Measurements from ENCODE around the gene CPNE4.

The CPNE4 gene

DNA sequence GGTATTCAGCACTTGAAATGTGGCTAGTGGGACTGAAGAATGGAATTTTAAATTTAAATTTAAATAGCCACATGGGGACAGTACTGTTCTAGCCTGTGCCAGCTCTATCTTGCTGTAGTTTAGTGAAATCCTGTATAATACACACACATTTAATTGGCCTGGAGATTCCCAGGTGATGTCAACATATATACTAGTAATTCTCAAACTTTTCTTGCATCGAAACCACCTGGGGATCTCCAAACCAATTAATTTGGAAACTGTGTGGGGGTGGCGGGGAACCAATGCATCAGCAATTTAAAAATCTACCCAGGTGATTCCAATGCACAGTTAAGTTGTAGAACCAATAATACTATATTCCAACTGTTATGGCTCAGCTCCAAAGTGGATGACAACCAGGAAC is 303.1 kb downstream of the CPNE4 start:
- POLR2A ChIA-PET: no interaction called here
- TF ChIP-seq, protein P1, sequence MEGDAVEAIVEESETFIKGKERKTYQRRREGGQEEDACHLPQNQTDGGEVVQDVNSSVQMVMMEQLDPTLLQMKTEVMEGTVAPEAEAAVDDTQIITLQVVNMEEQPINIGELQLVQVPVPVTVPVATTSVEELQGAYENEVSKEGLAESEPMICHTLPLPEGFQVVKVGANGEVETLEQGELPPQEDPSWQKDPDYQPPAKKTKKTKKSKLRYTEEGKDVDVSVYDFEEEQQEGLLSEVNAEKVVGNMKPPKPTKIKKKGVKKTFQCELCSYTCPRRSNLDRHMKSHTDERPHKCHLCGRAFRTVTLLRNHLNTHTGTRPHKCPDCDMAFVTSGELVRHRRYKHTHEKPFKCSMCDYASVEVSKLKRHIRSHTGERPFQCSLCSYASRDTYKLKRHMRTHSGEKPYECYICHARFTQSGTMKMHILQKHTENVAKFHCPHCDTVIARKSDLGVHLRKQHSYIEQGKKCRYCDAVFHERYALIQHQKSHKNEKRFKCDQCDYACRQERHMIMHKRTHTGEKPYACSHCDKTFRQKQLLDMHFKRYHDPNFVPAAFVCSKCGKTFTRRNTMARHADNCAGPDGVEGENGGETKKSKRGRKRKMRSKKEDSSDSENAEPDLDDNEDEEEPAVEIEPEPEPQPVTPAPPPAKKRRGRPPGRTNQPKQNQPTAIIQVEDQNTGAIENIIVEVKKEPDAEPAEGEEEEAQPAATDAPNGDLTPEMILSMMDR (IDR thresholded peaks at IDR 0.05; ENCODE audit: insufficient read depth, low read length, missing control alignments): no peak
- DNase-seq (ENCODE audit: low read depth, low spot score): no peak
- no peak overlapping the region for H3K4me3 ChIP-seq (ENCODE audit: low read depth, low read length)
- CTCF ChIA-PET: interaction anchor here (1.1 to 1.5 kb wide), 3 partner anchors 22 to 63 kb away, joined by 3 read pairs; no protein-coding TSS in a partner anchor

GRCh38 chr3:131730581-131730980 is 304.2 kb downstream of the CPNE4 start:
- POLR2A ChIA-PET: no interaction called here
- DNase-seq (ENCODE audit: low read depth, low spot score): peak; percentile 21
- CTCF ChIA-PET: interaction anchor here (1.4 kb wide), 1 partner anchor 64 kb away, joined by 3 read pairs; no protein-coding TSS in a partner anchor

DNA sequence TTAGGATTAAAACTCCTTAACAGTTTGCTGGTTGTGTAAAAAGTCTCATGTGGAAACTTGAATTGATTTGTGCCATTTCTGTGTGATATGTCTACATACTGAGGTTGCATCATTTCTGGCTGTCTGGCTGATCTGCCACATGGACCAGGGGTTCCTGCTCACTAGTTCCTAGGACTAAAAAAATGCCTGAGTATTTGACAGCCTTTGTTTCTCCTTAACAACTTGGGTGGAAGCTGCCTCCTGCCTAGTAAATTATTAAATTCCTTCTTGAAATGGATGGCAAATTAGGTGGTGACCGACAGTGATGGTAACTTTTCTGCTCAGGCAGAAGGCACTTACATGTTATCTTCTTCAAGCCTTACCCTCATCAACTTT is 305.2 kb downstream of the CPNE4 start:
- DNase-seq (ENCODE audit: low read depth, low spot score): no peak
- ChIA-PET POLR2A (interaction anchor here (0.6 kb wide), 1 partner anchor 182 kb away, joined by 4 read pairs; no protein-coding TSS in a partner anchor), CTCF (interaction anchor here (1.4 kb wide), 1 partner anchor 300 kb away, joined by 3 read pairs; no protein-coding TSS in a partner anchor)
- TF ChIP-seq, protein P1 (IDR thresholded peaks at IDR 0.05; ENCODE audit: insufficient read depth, low read length, missing control alignments): no peak
- H3K4me3 ChIP-seq (ENCODE audit: low read depth, low read length): no peak overlapping the region

More at GRCh38 chr3:131730581-131730980, 304.2 kb downstream of the CPNE4 start:
- no peak overlapping the region for H3K4me3 ChIP-seq (ENCODE audit: low read depth, low read length)
- TF ChIP-seq, protein P1 (IDR thresholded peaks at IDR 0.05; ENCODE audit: insufficient read depth, low read length, missing control alignments): no peak

DNA sequence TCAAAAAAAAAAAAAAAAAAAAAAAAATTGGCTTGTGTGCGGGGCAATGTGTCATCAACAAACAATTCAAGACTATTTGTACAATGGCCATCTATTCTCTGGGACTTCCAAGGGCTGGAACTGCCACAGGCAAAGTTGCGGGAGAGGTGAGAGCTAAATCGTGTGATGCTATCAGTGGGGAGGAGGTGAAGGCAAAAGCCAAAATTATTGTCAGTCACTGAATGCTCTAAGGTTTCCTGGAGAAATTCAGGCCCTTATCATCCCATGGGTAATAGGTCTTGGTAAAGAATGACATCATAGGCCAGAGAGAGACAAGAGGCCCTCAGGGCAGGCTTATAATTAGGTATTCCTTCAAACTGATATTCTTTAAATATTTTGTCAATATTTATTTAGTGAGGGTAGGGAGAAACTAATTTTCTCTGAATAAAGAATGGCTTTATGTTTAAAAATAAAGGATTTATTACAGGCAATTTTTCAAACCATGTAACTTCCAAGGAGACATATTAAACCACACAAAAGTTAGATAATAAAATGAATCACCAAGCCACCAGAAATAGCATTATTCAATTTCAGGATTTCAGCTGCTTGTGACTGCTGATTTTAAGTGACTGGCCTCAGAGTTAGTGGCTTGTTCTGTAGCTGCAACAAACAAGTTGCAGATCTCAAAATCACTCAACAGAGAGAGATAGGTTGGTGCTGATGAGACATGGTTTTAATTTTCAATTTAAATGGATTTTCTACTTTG is 305.7 kb downstream of the CPNE4 start:
- TF ChIP-seq, protein P1 (IDR thresholded peaks at IDR 0.05; ENCODE audit: insufficient read depth, low read length, missing control alignments): no peak
- DNase-seq (ENCODE audit: low read depth, low spot score): no peak
- H3K4me3 ChIP-seq (ENCODE audit: low read depth, low read length): no peak overlapping the region
- POLR2A ChIA-PET: interaction anchor here (0.6 kb wide), 1 partner anchor 181 kb away, joined by 4 read pairs; no protein-coding TSS in a partner anchor
- CTCF ChIA-PET: interaction anchor here (1.4 kb wide), 1 partner anchor 300 kb away, joined by 3 read pairs; no protein-coding TSS in a partner anchor

DNA sequence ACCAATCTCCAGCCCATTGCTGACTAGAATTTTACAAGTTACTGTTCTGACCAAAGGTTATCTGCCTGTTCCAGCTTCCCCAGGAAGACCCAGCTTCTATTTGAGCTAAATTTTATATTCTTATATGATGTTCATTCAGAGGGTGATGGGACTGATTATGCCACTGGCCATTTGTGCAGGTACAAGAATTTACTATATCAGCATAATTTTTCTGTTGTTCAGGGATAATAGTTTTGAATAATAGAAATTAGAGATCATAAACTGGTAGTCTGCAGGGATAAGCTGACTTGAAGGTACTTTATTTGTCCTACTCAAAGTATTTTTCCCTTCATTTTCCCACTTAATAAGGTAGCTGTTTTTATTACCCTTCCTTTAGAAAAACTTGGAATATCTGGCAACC is 309.4 kb downstream of the CPNE4 start:
- ChIA-PET CTCF (no interaction called here), POLR2A (no interaction called here)
- no peak overlapping the region for H3K4me3 ChIP-seq (ENCODE audit: low read depth, low read length)
- no peak for DNase-seq (ENCODE audit: low read depth, low spot score)
- TF ChIP-seq, protein P1 (IDR thresholded peaks at IDR 0.05; ENCODE audit: insufficient read depth, low read length, missing control alignments): no peak

GRCh38 chr3:131723343-131723742 is 311.5 kb downstream of the CPNE4 start:
- CTCF ChIA-PET: no interaction called here
- no peak overlapping the region for H3K4me3 ChIP-seq (ENCODE audit: low read depth, low read length)
- TF ChIP-seq, protein P1 (IDR thresholded peaks at IDR 0.05; ENCODE audit: insufficient read depth, low read length, missing control alignments): no peak
- POLR2A ChIA-PET: no interaction called here
- no peak for DNase-seq (ENCODE audit: low read depth, low spot score)

All from AG04449 (cell line).